ENCODE results near the gene POPDC2.

The POPDC2 gene

GRCh38 chr3:119677641-119677934 is 17.2 kb upstream of the POPDC2 start:
- peaks cover 7% of the 10 kb centered on the region; the same call in 1 of the 2 replicates for H3K4me1 ChIP-seq (ENCODE audit: insufficient read depth, low read length)
- H3K36me3 ChIP-seq (ENCODE audit: insufficient read depth, low read length) = peaks cover 8% of the 10 kb centered on the region; the same call in 1 of the 2 replicates
- no peaks in the 10 kb centered on the region for H3K9me3 ChIP-seq (ENCODE audit: control insufficient read depth, insufficient read depth, low read length)
- H3K9ac ChIP-seq (ENCODE audit: low read depth, low read length) = peak overlapping the region; percentile 62

- peak within 1 kb of the TSS; percentile 62 for H3K9ac ChIP-seq (ENCODE audit: low read depth, low read length)
- no peaks in the 10 kb centered on the region for H3K9me3 ChIP-seq (ENCODE audit: control insufficient read depth, insufficient read depth, low read length)
- H3K4me1 ChIP-seq (ENCODE audit: insufficient read depth, low read length) = peaks cover 7% of the 10 kb centered on the region; the same call in 1 of the 2 replicates
- peaks cover 8% of the 10 kb centered on the region; the same call in 1 of the 2 replicates for H3K36me3 ChIP-seq (ENCODE audit: insufficient read depth, low read length)
Observed at GRCh38 chr3:119676771-119677640, 16.6 kb upstream of the POPDC2 start, which contains the start of gene COX17. Gene COX17 (minus strand): TSS chr3:119677406. CDS start chr3:119677310, 96 bp downstream.

- Histone ChIP-seq H3K9me3 (ENCODE audit: control insufficient read depth, insufficient read depth, low read length) (no peaks in the 10 kb centered on the region), H3K9ac (ENCODE audit: low read depth, low read length) (peak overlapping the region; percentile 54), H3K4me1 (ENCODE audit: insufficient read depth, low read length) (peaks cover 7% of the 10 kb centered on the region; the same call in 1 of the 2 replicates), H3K36me3 (ENCODE audit: insufficient read depth, low read length) (peaks cover 11% of the 10 kb centered on the region; the same call in 1 of the 2 replicates)
Observed at GRCh38 chr3:119676020-119676419, 15.6 kb upstream of the POPDC2 start.

GRCh38 chr3:119675188-119675874 is 14.9 kb upstream of the POPDC2 start:
- H3K4me1 ChIP-seq (ENCODE audit: insufficient read depth, low read length) = peaks cover 7% of the 10 kb centered on the region; the same call in 1 of the 2 replicates
- H3K36me3 ChIP-seq (ENCODE audit: insufficient read depth, low read length) = peaks cover 12% of the 10 kb centered on the region; the same call in 1 of the 2 replicates
- no peaks in the 10 kb centered on the region for H3K9me3 ChIP-seq (ENCODE audit: control insufficient read depth, insufficient read depth, low read length)
- H3K9ac ChIP-seq (ENCODE audit: low read depth, low read length) = no peak overlapping the region

GRCh38 chr3:119673875-119674274 is 13.5 kb upstream of the POPDC2 start:
- Histone ChIP-seq H3K9me3 (ENCODE audit: control insufficient read depth, insufficient read depth, low read length) (no peaks in the 10 kb centered on the region), H3K36me3 (ENCODE audit: insufficient read depth, low read length) (peaks cover 12% of the 10 kb centered on the region; the same call in 1 of the 2 replicates), H3K9ac (ENCODE audit: low read depth, low read length) (no peak overlapping the region), H3K4me1 (ENCODE audit: insufficient read depth, low read length) (peaks cover 7% of the 10 kb centered on the region; the same call in 1 of the 2 replicates)

- Histone ChIP-seq H3K36me3 (ENCODE audit: insufficient read depth, low read length) (peaks cover 12% of the 10 kb centered on the region; the same call in 1 of the 2 replicates), H3K9me3 (ENCODE audit: control insufficient read depth, insufficient read depth, low read length) (no peaks in the 10 kb centered on the region), H3K9ac (ENCODE audit: low read depth, low read length) (no peak overlapping the region), H3K4me1 (ENCODE audit: insufficient read depth, low read length) (peaks cover 7% of the 10 kb centered on the region; the same call in 1 of the 2 replicates)
Observed at GRCh38 chr3:119672776-119673175, 12.4 kb upstream of the POPDC2 start.

GRCh38 chr3:119669906-119670570 is 9.6 kb upstream of the POPDC2 start:
- H3K9me3 ChIP-seq (ENCODE audit: control insufficient read depth, insufficient read depth, low read length) = no peaks in the 10 kb centered on the region
- peaks cover 12% of the 10 kb centered on the region; the same call in 1 of the 2 replicates for H3K36me3 ChIP-seq (ENCODE audit: insufficient read depth, low read length)
- H3K9ac ChIP-seq (ENCODE audit: low read depth, low read length) = no peak overlapping the region

GRCh38 chr3:119665954-119666559 is 5.7 kb upstream of the POPDC2 start:
- no peaks in the 10 kb centered on the region for H3K9me3 ChIP-seq (ENCODE audit: control insufficient read depth, insufficient read depth, low read length)
- no peak overlapping the region for H3K9ac ChIP-seq (ENCODE audit: low read depth, low read length)
- peaks cover 2% of the 10 kb centered on the region; the same call in 1 of the 2 replicates for H3K36me3 ChIP-seq (ENCODE audit: insufficient read depth, low read length)
- H3K4me1 ChIP-seq (ENCODE audit: insufficient read depth, low read length) = peaks cover 4% of the 10 kb centered on the region

More at GRCh38 chr3:119669906-119670570, 9.6 kb upstream of the POPDC2 start:
- peaks cover 3% of the 10 kb centered on the region for H3K4me1 ChIP-seq (ENCODE audit: insufficient read depth, low read length)

GRCh38 chr3:119664850-119665379 is 4.5 kb upstream of the POPDC2 start:
- Histone ChIP-seq H3K9ac (ENCODE audit: low read depth, low read length) (no peak overlapping the region; the same call in 1 of the 2 replicates), H3K36me3 (ENCODE audit: insufficient read depth, low read length) (no peaks in the 10 kb centered on the region), H3K4me1 (ENCODE audit: insufficient read depth, low read length) (peaks cover 4% of the 10 kb centered on the region), H3K9me3 (ENCODE audit: control insufficient read depth, insufficient read depth, low read length) (no peaks in the 10 kb centered on the region)

- Histone ChIP-seq H3K4me1 (ENCODE audit: insufficient read depth, low read length) (peaks cover 4% of the 10 kb centered on the region), H3K9ac (ENCODE audit: low read depth, low read length) (no peak overlapping the region), H3K36me3 (ENCODE audit: insufficient read depth, low read length) (no peaks in the 10 kb centered on the region), H3K9me3 (ENCODE audit: control insufficient read depth, insufficient read depth, low read length) (no peaks in the 10 kb centered on the region)
Observed at GRCh38 chr3:119664370-119664769, 4.0 kb upstream of the POPDC2 start.

- no peaks in the 10 kb centered on the region for H3K9me3 ChIP-seq (ENCODE audit: control insufficient read depth, insufficient read depth, low read length)
- no peak overlapping the region for H3K9ac ChIP-seq (ENCODE audit: low read depth, low read length)
- H3K4me1 ChIP-seq (ENCODE audit: insufficient read depth, low read length) = peaks cover 4% of the 10 kb centered on the region
- H3K36me3 ChIP-seq (ENCODE audit: insufficient read depth, low read length) = no peaks in the 10 kb centered on the region
Observed at GRCh38 chr3:119663885-119664284, 3.5 kb upstream of the POPDC2 start.

GRCh38 chr3:119662604-119663373 is 2.4 kb upstream of the POPDC2 start:
- no peaks in the 10 kb centered on the region for H3K36me3 ChIP-seq (ENCODE audit: insufficient read depth, low read length)
- H3K9ac ChIP-seq (ENCODE audit: low read depth, low read length) = no peak overlapping the region
- no peaks in the 10 kb centered on the region for H3K9me3 ChIP-seq (ENCODE audit: control insufficient read depth, insufficient read depth, low read length)
- peaks cover 4% of the 10 kb centered on the region for H3K4me1 ChIP-seq (ENCODE audit: insufficient read depth, low read length)

- Histone ChIP-seq H3K36me3 (ENCODE audit: insufficient read depth, low read length) (no peaks in the 10 kb centered on the region), H3K9ac (ENCODE audit: low read depth, low read length) (no peak overlapping the region), H3K4me1 (ENCODE audit: insufficient read depth, low read length) (no peaks in the 10 kb centered on the region), H3K9me3 (ENCODE audit: control insufficient read depth, insufficient read depth, low read length) (no peaks in the 10 kb centered on the region)
Observed at GRCh38 chr3:119659606-119660291, 640 bp downstream of the POPDC2 start.
